ENCODE measurements around the gene ETV3L. TPM values are rescaled to one million over a fixed set of nuclear protein-coding genes. Genes with fewer than 3 reads are reported as not detected.

ETV3L gene
- total and polyA plus RNA-seq, 9 donors, result not detected

DNA sequence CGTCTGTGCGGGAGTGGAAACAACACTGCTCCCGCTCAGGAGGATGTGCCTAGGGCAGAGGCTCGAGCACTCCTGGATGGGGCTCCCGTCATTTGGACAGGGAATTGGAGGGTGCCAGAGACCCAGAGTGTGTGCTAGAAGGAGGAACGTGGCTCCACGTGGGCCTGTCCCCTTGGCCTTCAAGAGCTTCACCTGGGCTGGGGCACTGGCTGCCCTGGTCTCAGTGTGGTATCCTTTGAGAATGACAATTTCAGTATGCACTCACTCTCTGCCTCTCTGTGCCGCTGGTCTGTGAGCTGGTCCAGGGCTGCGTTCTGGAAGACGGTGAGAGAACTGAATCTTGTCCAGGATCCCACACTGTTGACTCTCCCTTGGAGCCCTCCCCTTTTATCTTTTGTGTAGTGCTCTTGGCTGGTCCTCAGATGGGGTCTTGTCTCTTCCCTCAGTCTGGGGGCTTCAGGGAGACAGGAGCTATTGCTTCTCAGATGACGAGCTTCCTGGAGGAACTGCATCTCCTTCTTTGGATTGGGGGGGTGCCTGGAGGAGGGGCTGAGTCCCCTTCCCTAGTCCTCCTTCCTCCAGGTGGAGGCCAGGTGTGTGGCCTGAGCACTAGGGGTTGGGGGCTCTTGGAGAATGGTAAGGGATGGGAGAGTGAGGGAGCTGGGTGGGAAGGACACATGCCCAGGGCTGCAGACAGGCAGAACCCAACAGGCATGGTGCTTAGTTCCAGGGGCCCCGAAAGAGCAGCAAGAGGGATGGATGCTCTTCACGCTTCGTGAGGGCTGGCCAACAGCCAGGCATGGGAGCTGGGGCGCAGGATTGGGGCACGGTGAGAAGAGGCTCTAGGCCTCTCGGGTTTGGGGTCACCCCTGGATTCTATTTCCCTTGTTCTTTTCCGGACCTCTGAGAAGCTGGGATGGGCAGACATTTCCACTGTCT lies 14.8 kb upstream of the ETV3L start:
- H3K4me1 ChIP-seq (ENCODE audit: control insufficient read depth, insufficient read depth, low read length), result no peaks in the 10 kb centered on the region
- DNase-seq, result no peak
- no peaks in the 10 kb centered on the region for H3K9me3 ChIP-seq (replicated peaks; ENCODE audit: control insufficient read depth, low read depth, low read length)
- no peak overlapping the region for H3K4me3 ChIP-seq (ENCODE audit: low read length)
- no peak overlapping the region for H3K27ac ChIP-seq (ENCODE audit: low read length)
- WGBS (ENCODE audit: insufficient coverage), result 59% methylated on average over 12 of the region's 18 CpGs
- H3K27me3 ChIP-seq (ENCODE audit: control insufficient read depth, insufficient read depth, low read length), result peaks cover 28% of the 10 kb centered on the region
- H3K36me3 ChIP-seq (ENCODE audit: control insufficient read depth, insufficient read depth, low read length), result no peaks in the 10 kb centered on the region

DNA sequence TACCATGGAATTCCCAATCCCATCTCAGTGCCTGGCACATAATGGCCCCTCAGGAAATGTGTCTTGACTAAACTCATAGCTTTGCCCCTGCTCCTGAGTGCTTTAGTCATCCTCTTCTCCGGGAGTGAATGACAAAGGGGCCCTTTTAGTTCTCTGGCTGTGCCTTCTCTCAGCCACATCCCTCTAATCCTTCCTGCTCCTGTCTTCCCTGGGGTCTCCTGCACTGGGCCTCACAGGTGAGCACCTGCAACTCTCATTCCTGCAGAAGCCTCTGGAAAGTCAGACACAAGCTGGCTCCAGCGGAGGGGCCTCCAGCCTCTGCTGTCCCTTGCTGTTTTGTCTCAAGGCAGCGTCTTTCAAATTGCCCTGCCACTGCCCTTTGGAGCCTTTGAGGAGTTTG lies 14.0 kb upstream of the ETV3L start:
- Histone ChIP-seq H3K36me3 (ENCODE audit: control insufficient read depth, insufficient read depth, low read length) (no peaks in the 10 kb centered on the region), H3K27ac (ENCODE audit: low read length) (no peak overlapping the region), H3K4me3 (ENCODE audit: low read length) (no peak overlapping the region), H3K4me1 (ENCODE audit: control insufficient read depth, insufficient read depth, low read length) (no peaks in the 10 kb centered on the region), H3K27me3 (ENCODE audit: control insufficient read depth, insufficient read depth, low read length) (peaks cover 35% of the 10 kb centered on the region), H3K9me3 (replicated peaks; ENCODE audit: control insufficient read depth, low read depth, low read length) (no peaks in the 10 kb centered on the region)
- DNase-seq, result no peak
- WGBS (ENCODE audit: insufficient coverage), result 20% methylated on average over 1 of the region's 3 CpGs

DNA sequence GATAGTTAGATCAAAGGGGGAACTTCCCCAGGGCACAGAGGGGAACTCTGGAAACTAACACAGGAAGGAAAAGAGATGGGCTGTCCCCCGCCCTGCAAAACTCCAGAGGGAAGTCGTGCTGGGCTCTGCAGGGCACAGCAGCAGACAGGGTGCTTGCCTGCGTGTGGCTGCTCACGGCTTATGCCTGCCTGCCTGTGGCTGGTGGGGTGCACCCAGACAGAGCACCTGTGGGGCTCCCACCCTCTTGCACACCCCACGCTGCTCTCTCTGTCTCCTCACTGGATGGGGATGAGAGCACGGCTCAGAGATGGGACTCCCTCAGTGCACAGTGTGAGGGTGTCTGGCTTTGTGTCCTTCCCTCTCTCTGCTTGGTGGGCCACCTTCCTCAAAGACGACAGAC lies 13.5 kb upstream of the ETV3L start:
- H3K9me3 ChIP-seq (replicated peaks; ENCODE audit: control insufficient read depth, low read depth, low read length), result no peaks in the 10 kb centered on the region
- H3K4me3 ChIP-seq (ENCODE audit: low read length), result no peak overlapping the region
- H3K27me3 ChIP-seq (ENCODE audit: control insufficient read depth, insufficient read depth, low read length), result peaks cover 39% of the 10 kb centered on the region
- H3K4me1 ChIP-seq (ENCODE audit: control insufficient read depth, insufficient read depth, low read length), result no peaks in the 10 kb centered on the region
- DNase-seq, result peak; percentile 25
- H3K27ac ChIP-seq (ENCODE audit: low read length), result no peak overlapping the region
- WGBS (ENCODE audit: insufficient coverage), result 77% methylated on average over 5 of the region's 7 CpGs
- H3K36me3 ChIP-seq (ENCODE audit: control insufficient read depth, insufficient read depth, low read length), result no peaks in the 10 kb centered on the region

GRCh38 chr1:157112186-157112867 lies 12.7 kb upstream of the ETV3L start:
- Histone ChIP-seq H3K4me3 (ENCODE audit: low read length) (no peak overlapping the region), H3K9me3 (replicated peaks; ENCODE audit: control insufficient read depth, low read depth, low read length) (no peaks in the 10 kb centered on the region), H3K4me1 (ENCODE audit: control insufficient read depth, insufficient read depth, low read length) (peaks cover 3% of the 10 kb centered on the region), H3K27ac (ENCODE audit: low read length) (no peak overlapping the region), H3K27me3 (ENCODE audit: control insufficient read depth, insufficient read depth, low read length) (peaks cover 47% of the 10 kb centered on the region), H3K36me3 (ENCODE audit: control insufficient read depth, insufficient read depth, low read length) (no peaks in the 10 kb centered on the region)
- 63% methylated on average over 8 of the region's 8 CpGs for WGBS (ENCODE audit: insufficient coverage)
- DNase-seq, result no peak

DNA sequence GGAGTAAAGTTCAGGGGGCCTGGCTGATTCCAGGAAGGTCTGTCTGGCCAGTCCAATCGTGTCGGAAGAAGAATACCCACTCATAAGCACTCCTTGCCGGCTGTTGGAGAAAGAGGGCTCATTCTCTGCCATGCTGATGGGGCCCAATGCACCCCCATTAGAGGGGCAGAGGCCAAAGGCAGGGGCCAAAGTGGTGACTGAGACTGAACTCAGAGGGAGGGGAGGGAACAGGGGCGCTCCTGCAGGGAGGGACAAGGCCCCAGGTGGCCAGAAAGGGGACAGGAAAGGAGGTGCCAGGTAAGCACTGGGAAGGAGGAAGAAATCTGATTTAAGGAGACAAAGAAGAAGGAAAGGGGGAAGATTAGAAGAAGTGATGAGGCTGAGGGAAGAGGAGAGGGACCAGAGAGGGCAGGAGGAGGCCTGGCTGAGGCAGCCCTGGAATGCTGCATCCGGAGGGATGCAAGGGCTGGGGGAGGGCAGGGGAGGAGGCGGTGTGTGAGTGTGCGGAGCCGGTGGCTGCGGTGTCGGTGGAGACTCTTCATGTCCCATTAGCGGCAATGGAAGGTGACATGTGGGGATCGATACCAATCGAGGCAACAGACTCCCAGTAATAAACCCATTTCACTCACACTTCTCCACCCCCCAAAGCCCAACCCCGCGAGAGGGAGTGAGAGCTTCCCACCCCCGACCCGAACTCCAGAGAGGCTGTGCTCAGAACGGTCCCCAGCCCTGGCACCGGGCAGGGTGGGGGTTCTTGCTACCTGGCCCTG lies 12.0 kb upstream of the ETV3L start:
- no peaks in the 10 kb centered on the region for H3K9me3 ChIP-seq (replicated peaks; ENCODE audit: control insufficient read depth, low read depth, low read length)
- H3K36me3 ChIP-seq (ENCODE audit: control insufficient read depth, insufficient read depth, low read length), result no peaks in the 10 kb centered on the region
- H3K4me3 ChIP-seq (ENCODE audit: low read length), result no peak overlapping the region
- peaks cover 54% of the 10 kb centered on the region for H3K27me3 ChIP-seq (ENCODE audit: control insufficient read depth, insufficient read depth, low read length)
- no peak overlapping the region for H3K27ac ChIP-seq (ENCODE audit: low read length)
- peaks cover 3% of the 10 kb centered on the region for H3K4me1 ChIP-seq (ENCODE audit: control insufficient read depth, insufficient read depth, low read length)
- no peak for DNase-seq
- 37% methylated on average over 4 of the region's 19 CpGs for WGBS (ENCODE audit: insufficient coverage)

DNA sequence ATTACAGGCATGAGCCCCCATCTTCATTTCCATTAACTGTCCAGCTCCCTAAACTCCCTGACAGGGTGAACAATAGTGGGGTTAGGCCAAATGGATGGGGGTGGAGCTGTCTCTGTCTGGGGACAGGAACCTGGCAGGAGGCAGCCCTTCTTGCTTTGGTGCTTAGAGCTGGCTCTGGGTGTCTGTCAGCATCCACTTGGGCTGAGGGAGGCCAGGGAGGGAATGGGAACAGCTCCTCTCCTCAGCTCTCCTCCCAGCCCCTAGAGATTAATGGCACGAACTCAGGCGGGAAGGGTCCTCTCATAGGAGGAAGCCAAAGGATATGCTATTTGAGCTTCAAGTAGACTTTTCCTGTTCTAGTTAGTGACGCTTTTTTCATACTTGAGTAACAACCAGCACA lies 11.1 kb upstream of the ETV3L start:
- Histone ChIP-seq H3K27me3 (ENCODE audit: control insufficient read depth, insufficient read depth, low read length) (peaks cover 57% of the 10 kb centered on the region), H3K4me3 (ENCODE audit: low read length) (no peak overlapping the region), H3K36me3 (ENCODE audit: control insufficient read depth, insufficient read depth, low read length) (no peaks in the 10 kb centered on the region), H3K9me3 (replicated peaks; ENCODE audit: control insufficient read depth, low read depth, low read length) (no peaks in the 10 kb centered on the region), H3K27ac (ENCODE audit: low read length) (no peak overlapping the region), H3K4me1 (ENCODE audit: control insufficient read depth, insufficient read depth, low read length) (peaks cover 3% of the 10 kb centered on the region)
- DNase-seq, result no peak
- no CpG with 5 or more reads among the region's 3 CpGs for WGBS (ENCODE audit: insufficient coverage)

DNA sequence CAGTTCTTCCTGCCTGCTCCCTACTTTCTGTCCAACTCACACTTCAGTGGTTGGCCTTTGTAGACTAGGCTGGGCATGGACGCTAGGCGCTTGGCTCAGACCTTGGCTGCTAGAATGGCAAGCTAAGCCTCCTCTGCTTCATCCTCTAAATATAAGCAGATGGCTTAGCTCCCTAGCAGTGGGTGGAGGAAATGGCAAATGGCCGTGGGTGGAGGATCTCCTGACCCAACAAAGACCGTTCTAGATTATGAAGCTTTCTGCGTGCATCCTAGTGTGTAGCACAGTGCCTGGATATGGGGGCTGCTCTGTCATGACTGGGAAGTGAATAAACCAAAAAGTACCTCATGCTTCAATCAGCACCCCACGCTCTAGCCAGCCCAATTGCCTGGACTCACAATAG lies 10.4 kb upstream of the ETV3L start:
- DNase-seq, result no peak
- Histone ChIP-seq H3K9me3 (replicated peaks; ENCODE audit: control insufficient read depth, low read depth, low read length) (no peaks in the 10 kb centered on the region), H3K4me3 (ENCODE audit: low read length) (no peak overlapping the region), H3K27ac (ENCODE audit: low read length) (no peak overlapping the region), H3K27me3 (ENCODE audit: control insufficient read depth, insufficient read depth, low read length) (peaks cover 64% of the 10 kb centered on the region), H3K36me3 (ENCODE audit: control insufficient read depth, insufficient read depth, low read length) (no peaks in the 10 kb centered on the region), H3K4me1 (ENCODE audit: control insufficient read depth, insufficient read depth, low read length) (peaks cover 3% of the 10 kb centered on the region)
- no CpG with 5 or more reads among the region's 6 CpGs for WGBS (ENCODE audit: insufficient coverage)

DNA sequence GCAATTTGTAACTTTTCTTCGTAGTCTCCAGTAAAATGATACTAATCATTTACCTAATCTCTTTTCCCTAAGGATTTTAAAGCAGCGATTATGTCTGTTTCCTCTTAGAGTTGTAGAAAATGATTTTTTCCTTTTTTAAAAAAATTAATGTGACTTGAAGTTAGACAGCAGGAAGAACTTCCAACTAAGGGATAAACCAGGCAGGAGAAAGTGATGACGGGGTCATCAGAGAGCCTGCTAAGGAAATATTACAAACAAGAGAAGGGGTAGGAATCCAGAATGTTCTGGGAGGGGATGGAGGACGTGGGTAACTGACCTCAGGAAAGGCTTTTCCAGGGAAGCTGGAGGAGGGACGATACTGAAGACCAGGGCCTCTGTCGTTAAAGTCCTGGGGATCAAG lies 8.8 kb upstream of the ETV3L start:
- Histone ChIP-seq H3K4me3 (ENCODE audit: low read length) (no peak overlapping the region), H3K27ac (ENCODE audit: low read length) (no peak overlapping the region), H3K27me3 (ENCODE audit: control insufficient read depth, insufficient read depth, low read length) (peaks cover 65% of the 10 kb centered on the region), H3K9me3 (replicated peaks; ENCODE audit: control insufficient read depth, low read depth, low read length) (no peaks in the 10 kb centered on the region), H3K4me1 (ENCODE audit: control insufficient read depth, insufficient read depth, low read length) (peaks cover 3% of the 10 kb centered on the region), H3K36me3 (ENCODE audit: control insufficient read depth, insufficient read depth, low read length) (no peaks in the 10 kb centered on the region)
- no peak for DNase-seq
- WGBS (ENCODE audit: insufficient coverage), result 73% methylated on average over 2 of the region's 6 CpGs

DNA sequence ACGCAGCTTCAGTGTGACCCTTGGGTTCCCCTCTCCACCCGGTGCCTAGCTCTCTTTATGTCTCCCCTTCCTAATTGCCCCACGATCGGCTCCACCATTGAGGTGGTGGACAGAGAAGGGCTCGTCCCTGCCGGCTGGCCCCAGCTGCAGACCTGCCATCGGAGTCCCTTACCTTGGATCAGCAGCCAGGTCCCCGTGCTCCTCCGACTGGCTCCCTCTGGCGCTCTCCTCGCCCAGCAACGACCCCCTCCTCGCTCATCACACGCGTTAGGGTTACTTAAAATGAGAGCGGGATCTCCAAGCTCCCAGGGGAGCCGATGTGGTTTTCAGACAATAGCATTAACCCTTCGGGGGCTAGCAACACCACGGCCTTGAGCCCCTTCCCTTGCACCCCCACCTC lies 8.1 kb upstream of the ETV3L start:
- Histone ChIP-seq H3K36me3 (ENCODE audit: control insufficient read depth, insufficient read depth, low read length) (no peaks in the 10 kb centered on the region), H3K27ac (ENCODE audit: low read length) (no peak overlapping the region), H3K27me3 (ENCODE audit: control insufficient read depth, insufficient read depth, low read length) (peaks cover 68% of the 10 kb centered on the region), H3K4me3 (ENCODE audit: low read length) (no peak overlapping the region), H3K9me3 (replicated peaks; ENCODE audit: control insufficient read depth, low read depth, low read length) (no peaks in the 10 kb centered on the region), H3K4me1 (ENCODE audit: control insufficient read depth, insufficient read depth, low read length) (peaks cover 3% of the 10 kb centered on the region)
- 33% methylated on average over 7 of the region's 19 CpGs for WGBS (ENCODE audit: insufficient coverage)
- DNase-seq, result no peak

GRCh38 chr1:157106813-157107189 lies 7.2 kb upstream of the ETV3L start:
- no peaks in the 10 kb centered on the region for H3K9me3 ChIP-seq (replicated peaks; ENCODE audit: control insufficient read depth, low read depth, low read length)
- 89% methylated on average over 4 of the region's 6 CpGs for WGBS (ENCODE audit: insufficient coverage)
- H3K4me3 ChIP-seq (ENCODE audit: low read length), result no peak overlapping the region
- H3K27ac ChIP-seq (ENCODE audit: low read length), result no peak overlapping the region
- H3K36me3 ChIP-seq (ENCODE audit: control insufficient read depth, insufficient read depth, low read length), result no peaks in the 10 kb centered on the region
- H3K27me3 ChIP-seq (ENCODE audit: control insufficient read depth, insufficient read depth, low read length), result peaks cover 62% of the 10 kb centered on the region
- peaks cover 3% of the 10 kb centered on the region for H3K4me1 ChIP-seq (ENCODE audit: control insufficient read depth, insufficient read depth, low read length)
- no peak for DNase-seq

All from muscle of leg (tissue), 11 donors.